ENCODE results near the gene CDK6. TPM values are rescaled to one million over a fixed set of nuclear protein-coding genes. Genes with fewer than 3 reads are reported as not detected.

The CDK6 gene
- total and polyA plus RNA-seq, 2 of the 8 experiments (the other 6 are each of a cell fraction or from before 2014, with no cell fraction given): 5.9 to 18.9 TPM

- no peak for TF ChIP-seq RNF2 (IDR thresholded peaks at IDR 0.05; ENCODE audit: borderline replicate concordance, low read depth, low read length, missing control alignments, poor library complexity, severe bottlenecking)
- 0 out of 4 replicates have a peak, but pooled peaks of 1 of the 2 experiments have one; percentile 46 for TF ChIP-seq HDAC2 (IDR thresholded peaks at IDR 0.05; ENCODE audit: borderline replicate concordance in 1 of 2, low read depth in 2 of 2, low read length in 2 of 2)
- TF ChIP-seq JUN (IDR thresholded peaks at IDR 0.05; ENCODE audit: low read depth, low read length): no peak
Measured at GRCh38 chr7:92608380-92609322, 227.7 kb downstream of the CDK6 start (continued).

Measured in H1 (cell line).